ENCODE measurements around the gene SLC25A34. TPM values are rescaled to one million over a fixed set of nuclear protein-coding genes. Genes with fewer than 3 reads are reported as not detected.
A peak's percentile ranks its signal among the peaks of the same experiment; 100 is the strongest.

The SLC25A34 gene
- total and polyA plus RNA-seq, 4 donors: 1.6 to 4.2 (median 2.2) TPM

DNA sequence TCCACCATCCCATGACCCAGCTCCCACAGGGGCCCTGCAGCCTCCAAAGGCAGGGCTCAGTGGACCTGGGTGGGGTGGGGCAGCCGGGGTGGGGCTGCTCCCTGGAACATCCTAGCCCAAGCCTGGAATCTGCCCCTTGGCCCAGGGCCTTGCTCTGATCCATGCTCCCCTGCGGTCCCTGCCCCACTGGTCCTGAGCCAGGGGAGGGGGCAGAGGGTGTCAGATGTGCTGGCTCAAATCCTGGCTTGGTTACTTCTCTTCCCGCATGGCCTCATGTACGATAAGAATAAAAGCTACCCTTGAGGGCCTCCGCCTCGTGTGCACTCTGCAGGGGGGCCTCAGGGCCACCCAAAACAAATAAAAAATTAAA, 819 bp downstream of the SLC25A34 start:
- Histone ChIP-seq H3K27me3 (ENCODE audit: control insufficient read depth in 3 of 3, insufficient read depth in 3 of 3, low read length in 2 of 3) (no peaks in the 10 kb centered on the region), H3K4me3 (no peak overlapping the region), H3K4me1 (ENCODE audit: control insufficient read depth in 5 of 5, insufficient read depth in 5 of 5, low read length in 5 of 5) (peaks cover 0 to 14% (median 7%) of the 10 kb centered on the region in 5 donors), H3K9me3 (ENCODE audit: control insufficient read depth in 4 of 4, insufficient read depth in 3 of 4, low read length in 3 of 4) (no peaks in the 10 kb centered on the region), H3K9ac (ENCODE audit: insufficient read depth in 1 of 2, low read length in 2 of 2) (no peak overlapping the region), H3K36me3 (ENCODE audit: control insufficient read depth in 4 of 4, insufficient read depth in 4 of 4, low read length in 4 of 4) (peaks cover 0 to 29% (median 3%) of the 10 kb centered on the region in 4 donors), H3K27ac (ENCODE audit: low read depth in 1 of 2, low read length in 1 of 2) (peak overlapping the region; percentile 55 to 84)
- 54 to 63% methylated on average over 6 of the region's 6 CpGs for WGBS, 2 donors
- ATAC-seq (ENCODE audit: insufficient read depth, low FRiP score) (no peak), DNase-seq (peak in 1 of 3 donors; percentile 53)
- TF ChIP-seq, protein P1, sequence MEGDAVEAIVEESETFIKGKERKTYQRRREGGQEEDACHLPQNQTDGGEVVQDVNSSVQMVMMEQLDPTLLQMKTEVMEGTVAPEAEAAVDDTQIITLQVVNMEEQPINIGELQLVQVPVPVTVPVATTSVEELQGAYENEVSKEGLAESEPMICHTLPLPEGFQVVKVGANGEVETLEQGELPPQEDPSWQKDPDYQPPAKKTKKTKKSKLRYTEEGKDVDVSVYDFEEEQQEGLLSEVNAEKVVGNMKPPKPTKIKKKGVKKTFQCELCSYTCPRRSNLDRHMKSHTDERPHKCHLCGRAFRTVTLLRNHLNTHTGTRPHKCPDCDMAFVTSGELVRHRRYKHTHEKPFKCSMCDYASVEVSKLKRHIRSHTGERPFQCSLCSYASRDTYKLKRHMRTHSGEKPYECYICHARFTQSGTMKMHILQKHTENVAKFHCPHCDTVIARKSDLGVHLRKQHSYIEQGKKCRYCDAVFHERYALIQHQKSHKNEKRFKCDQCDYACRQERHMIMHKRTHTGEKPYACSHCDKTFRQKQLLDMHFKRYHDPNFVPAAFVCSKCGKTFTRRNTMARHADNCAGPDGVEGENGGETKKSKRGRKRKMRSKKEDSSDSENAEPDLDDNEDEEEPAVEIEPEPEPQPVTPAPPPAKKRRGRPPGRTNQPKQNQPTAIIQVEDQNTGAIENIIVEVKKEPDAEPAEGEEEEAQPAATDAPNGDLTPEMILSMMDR (IDR thresholded peaks at IDR 0.05; ENCODE audit: control extremely low read depth, extremely low read depth): no peak

DNA sequence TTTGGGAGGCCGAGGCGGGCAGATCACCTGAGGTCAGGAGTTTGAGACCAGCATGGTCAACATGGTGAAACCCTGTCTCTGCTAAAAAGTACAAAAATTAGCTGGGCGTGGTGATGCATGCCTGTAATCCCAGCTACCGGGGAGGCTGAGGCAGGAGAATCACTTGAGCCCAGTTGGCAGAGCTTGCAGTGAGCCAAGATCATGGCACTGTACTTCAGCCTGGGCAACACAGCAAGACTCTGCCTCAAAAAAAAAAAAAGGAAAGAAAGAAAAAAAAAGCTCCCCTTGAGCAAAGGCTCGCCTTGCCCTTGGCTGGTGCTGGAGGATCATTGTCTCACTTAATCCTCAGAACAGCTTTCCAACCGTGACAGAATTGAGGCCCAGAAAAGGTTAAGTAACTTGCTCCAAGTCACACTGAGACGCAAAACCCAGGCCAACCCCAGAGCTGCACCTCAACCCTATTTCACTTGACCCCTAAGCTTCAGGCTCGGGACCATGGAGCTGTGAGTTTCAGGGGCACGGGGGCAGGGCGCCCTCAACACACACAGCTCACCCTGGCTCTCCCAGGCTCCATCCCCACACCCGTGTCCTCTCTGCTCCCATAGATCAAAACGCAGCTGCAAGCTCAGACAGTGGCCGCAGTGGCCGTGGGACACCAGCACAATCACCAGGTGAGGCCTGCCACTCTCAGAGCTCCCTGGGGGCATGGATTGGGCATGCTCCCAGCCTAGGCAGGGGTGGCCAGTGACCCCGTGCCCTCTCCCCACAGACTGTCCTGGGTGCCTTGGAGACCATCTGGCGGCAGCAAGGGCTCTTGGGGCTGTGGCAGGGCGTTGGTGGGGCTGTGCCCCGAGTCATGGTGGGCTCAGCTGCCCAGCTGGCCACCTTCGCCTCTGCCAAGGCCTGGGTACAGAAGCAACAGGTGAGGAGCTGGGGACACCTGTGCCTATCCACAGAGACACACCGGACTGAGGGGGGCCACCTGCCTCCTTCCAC, 1.6 kb downstream of the SLC25A34 start:
- ATAC-seq (ENCODE audit: insufficient read depth, low FRiP score): no peak
- no peak for DNase-seq
- Histone ChIP-seq H3K9me3 (ENCODE audit: control insufficient read depth in 4 of 4, insufficient read depth in 3 of 4, low read length in 3 of 4) (no peaks in the 10 kb centered on the region), H3K9ac (ENCODE audit: insufficient read depth in 1 of 2, low read length in 2 of 2) (no peak overlapping the region), H3K27ac (ENCODE audit: low read depth in 1 of 2, low read length in 1 of 2) (no peak overlapping the region), H3K36me3 (ENCODE audit: control insufficient read depth in 4 of 4, insufficient read depth in 4 of 4, low read length in 4 of 4) (peaks cover 0 to 21% (median 2%) of the 10 kb centered on the region in 4 donors), H3K27me3 (ENCODE audit: control insufficient read depth in 3 of 3, insufficient read depth in 3 of 3, low read length in 2 of 3) (no peaks in the 10 kb centered on the region), H3K4me1 (ENCODE audit: control insufficient read depth in 5 of 5, insufficient read depth in 5 of 5, low read length in 5 of 5) (peaks cover 0 to 14% (median 7%) of the 10 kb centered on the region in 5 donors), H3K4me3 (no peak overlapping the region)
- TF ChIP-seq, protein P1 (IDR thresholded peaks at IDR 0.05; ENCODE audit: control extremely low read depth, extremely low read depth): no peak
- WGBS, 2 donors: 86 to 91% methylated on average over 20 of the region's 20 CpGs

DNA sequence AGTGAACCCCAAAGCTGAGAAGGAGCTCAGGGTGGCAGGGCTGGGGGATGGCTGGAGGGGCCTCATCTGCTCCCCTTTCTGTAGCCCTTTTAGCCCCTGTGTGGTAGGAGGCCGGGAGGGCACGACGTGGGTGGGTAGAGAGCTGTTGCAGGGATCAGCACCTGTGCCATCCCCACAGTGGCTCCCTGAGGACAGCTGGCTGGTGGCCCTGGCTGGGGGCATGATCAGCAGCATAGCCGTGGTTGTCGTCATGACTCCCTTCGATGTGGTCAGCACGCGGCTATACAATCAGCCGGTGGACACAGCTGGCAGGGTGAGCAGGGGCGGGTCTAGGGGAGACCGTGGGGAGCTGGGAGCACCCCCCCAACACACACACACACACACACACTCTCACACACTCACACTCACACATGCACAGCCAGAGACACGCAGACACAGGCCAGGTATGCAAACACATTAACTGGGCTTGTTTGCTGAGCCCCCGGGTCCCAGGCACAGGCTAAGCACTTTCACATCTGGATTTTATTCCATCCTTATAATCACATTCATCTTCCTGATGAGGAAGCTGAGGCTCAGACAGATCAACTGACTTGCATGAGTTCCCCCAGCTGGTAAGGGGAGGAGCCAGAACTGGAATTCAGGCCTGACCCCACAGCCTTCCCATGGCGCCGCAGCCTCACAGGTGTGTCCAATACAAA, 2.5 kb downstream of the SLC25A34 start:
- Histone ChIP-seq H3K27ac (ENCODE audit: low read depth in 1 of 2, low read length in 1 of 2) (peak overlapping the region in 1 of 2 donors; percentile 6), H3K36me3 (ENCODE audit: control insufficient read depth in 4 of 4, insufficient read depth in 4 of 4, low read length in 4 of 4) (peaks cover 0 to 13% (median 2%) of the 10 kb centered on the region in 4 donors), H3K27me3 (ENCODE audit: control insufficient read depth in 3 of 3, insufficient read depth in 3 of 3, low read length in 2 of 3) (no peaks in the 10 kb centered on the region), H3K4me3 (no peak overlapping the region), H3K9ac (ENCODE audit: insufficient read depth in 1 of 2, low read length in 2 of 2) (no peak overlapping the region), H3K9me3 (ENCODE audit: control insufficient read depth in 4 of 4, insufficient read depth in 3 of 4, low read length in 3 of 4) (no peaks in the 10 kb centered on the region), H3K4me1 (ENCODE audit: control insufficient read depth in 5 of 5, insufficient read depth in 5 of 5, low read length in 5 of 5) (peaks cover 0 to 14% (median 7%) of the 10 kb centered on the region in 5 donors)
- DNase-seq (no peak), ATAC-seq (ENCODE audit: insufficient read depth, low FRiP score) (no peak)
- WGBS, 2 donors: 88 to 91% methylated on average over 15 of the region's 15 CpGs
- TF ChIP-seq, protein P1 (IDR thresholded peaks at IDR 0.05; ENCODE audit: control extremely low read depth, extremely low read depth): no peak
